HepG2 (cell line): ENCODE results near the gene NRAP. TPM values are rescaled to one million over a fixed set of nuclear protein-coding genes. Genes with fewer than 3 reads are reported as not detected.
A peak's percentile ranks its signal among the peaks of the same experiment; 100 is the strongest.

Source experiments
- ATM ChIP-seq: fragments of 450-650 bp; IDR thresholded peaks from 2 replicates; pipeline ENCODE4 v1.7.1; 2017; ENCODE audit warnings: mild to moderate bottlenecking, borderline replicate concordance
- CBX2 ChIP-seq, 2 experiments: fragments of 200-600 bp in 1 of 2; sonication (generic); formaldehyde crosslinking in 1 of 2; IDR thresholded peaks; 2 replicates each; pipeline versions ENCODE4 v1.7.0 to v1.8.1; 2018 to 2022; ENCODE audit warnings: low read depth in 2 of 2, low read length in 1 of 2, mild to moderate bottlenecking in 1 of 2, missing genetic modification reagents in 1 of 2
- CCAR2 ChIP-seq: fragments of 200-400 bp; formaldehyde crosslinking; optimal IDR thresholded peaks from 2 replicates; pipeline ENCODE3; 2018; ENCODE audit warnings: low read depth, mild to moderate bottlenecking, low read length, moderate library complexity
- CENPBD1 ChIP-seq: sonication (generic); formaldehyde crosslinking; IDR thresholded peaks from 2 replicates; pipeline ENCODE4 v1.8.0; 2022; ENCODE audit warnings: missing genetic modification reagents, low read depth, mild to moderate bottlenecking, borderline replicate concordance
- ELF4 ChIP-seq: sonication (generic); formaldehyde crosslinking; IDR thresholded peaks from 2 replicates; pipeline ENCODE4 v1.5.0; 2020; ENCODE audit warnings: missing genetic modification reagents, mild to moderate bottlenecking, moderate library complexity, borderline replicate concordance
- NR2C2 ChIP-seq: sonication (generic); formaldehyde crosslinking; IDR thresholded peaks from 2 replicates; pipeline ENCODE4 v1.4.0; 2020; ENCODE audit warnings: missing genetic modification reagents, mild to moderate bottlenecking, moderate library complexity, borderline replicate concordance
- ZNF251 ChIP-seq: sonication (generic); formaldehyde crosslinking; IDR thresholded peaks from 2 replicates; pipeline ENCODE4 v1.9.0; 2021; ENCODE audit warnings: mild to moderate bottlenecking, missing genetic modification reagents
- ZNF549 ChIP-seq: sonication (generic); formaldehyde crosslinking; IDR thresholded peaks from 2 replicates; pipeline ENCODE4 v1.5.0; 2020; ENCODE audit warnings: missing genetic modification reagents
- ZNF772 ChIP-seq: sonication (generic); formaldehyde crosslinking; IDR thresholded peaks from 2 replicates; pipeline ENCODE4 v1.5.0; 2020; ENCODE audit warnings: mild to moderate bottlenecking, missing genetic modification reagents
- polyA plus RNA-seq, 8 experiments: library from polyadenylated mRNA; depleted of rRNA in 3 of 8; stranded (reverse) in 7 of 8; unstranded in 1 of 8; fragments of >200 nt; fragmentation: Illumina TruSeq in 4 of 8; extraction: Trizol in 4 of 8; gene quantifications; 2 replicates each; pipeline versions ENCODE4 v1.2.1 to v1.2.3, GENCODE V29; 2011 to 2016; ENCODE audit warnings: low read depth in 4 of 8, missing spikeins in 1 of 8, mixed read lengths in 1 of 8; ENCODE audit not compliant: insufficient read depth in 1 of 8
- total RNA-seq, 5 experiments: library from RNA; depleted of rRNA; stranded (reverse); fragments of >200 nt; fragmentation: Illumina TruSeq; extraction: Trizol; gene quantifications; 2 replicates each; pipeline ENCODE4 v1.2.3, GENCODE V29; 2016; ENCODE audit warnings: low read depth in 1 of 5
- TF ChIP-seq, protein P1 (sequence below), 2 experiments: sonication (generic) in 1 of 2; formaldehyde crosslinking in 1 of 2; IDR thresholded peaks; 2 replicates each; pipeline versions ENCODE4 v1.6.1 to v1.9.0; 2014 to 2022; ENCODE audit warnings: antibody characterized with exemption in 1 of 2, borderline replicate concordance in 1 of 2, inconsistent platforms in 1 of 2, low read depth in 1 of 2, missing genetic modification reagents in 1 of 2
- TF ChIP-seq, protein P2 (sequence below): sonication (generic); formaldehyde crosslinking; IDR thresholded peaks from 2 replicates; pipeline ENCODE4 v1.4.0; 2020; ENCODE audit warnings: missing genetic modification reagents
- TF ChIP-seq, protein P3 (sequence below): sonication (generic); formaldehyde crosslinking; IDR thresholded peaks from 2 replicates; pipeline ENCODE4 v1.4.0; 2020; ENCODE audit warnings: missing genetic modification reagents, borderline replicate concordance
- TF ChIP-seq, protein P4 (sequence below): sonication (generic); formaldehyde crosslinking; IDR thresholded peaks from 2 replicates; pipeline ENCODE4 v1.9.0; 2021; ENCODE audit warnings: missing genetic modification reagents, borderline replicate concordance

Gene NRAP
- total and polyA plus RNA-seq, 2 of the 13 experiments (the other 11 are each of a cell fraction or from before 2014, with no cell fraction given): not detected

DNA sequence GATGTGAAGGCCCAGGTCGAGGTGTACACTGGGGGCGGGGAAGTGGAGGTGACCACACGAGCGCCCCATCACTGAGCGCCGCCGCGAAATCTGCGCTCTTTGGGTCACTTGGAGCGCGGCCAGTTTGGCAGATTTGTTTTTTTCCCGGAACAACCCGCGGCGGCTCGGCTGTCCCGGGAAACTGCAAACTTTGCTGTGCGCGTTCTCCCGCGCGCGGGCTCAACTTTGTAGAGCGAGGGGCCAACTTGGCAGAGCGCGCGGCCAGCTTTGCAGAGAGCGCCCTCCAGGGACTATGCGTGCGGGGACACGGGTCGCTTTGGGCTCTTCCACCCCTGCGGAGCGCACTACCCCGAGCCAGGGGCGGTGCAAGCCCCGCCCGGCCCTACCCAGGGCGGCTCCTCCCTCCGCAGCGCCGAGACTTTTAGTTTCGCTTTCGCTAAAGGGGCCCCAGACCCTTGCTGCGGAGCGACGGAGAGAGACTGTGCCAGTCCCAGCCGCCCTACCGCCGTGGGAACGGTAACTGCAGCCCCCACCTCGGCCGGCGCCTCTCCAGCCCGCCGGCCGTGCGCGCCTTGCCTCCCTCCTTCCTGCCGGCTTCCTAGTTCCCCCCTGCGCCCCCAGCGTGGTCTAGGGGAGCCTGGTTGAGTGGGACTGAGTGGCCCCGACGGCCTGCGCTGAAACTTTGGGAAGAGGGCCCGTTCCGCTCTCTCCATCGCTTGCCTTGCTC, 15.8 kb upstream of the NRAP start, which contains the start of gene CASP7 (continued):
- TF ChIP-seq ZNF549 (CRISPR knock-in tag) (no peak), ZNF251 (no peak), CCAR2 (no peak), ATM (no peak), NR2C2 (no peak), ELF4 (CRISPR knock-in tag) (no peak), ZNF772 (CRISPR knock-in tag) (peak; percentile 66; the same call in 1 of the 2 replicates), CENPBD1 (CRISPR knock-in tag) (no peak; the same call in 1 of the 2 replicates), CBX2 (IDR thresholded peaks at IDR 0.05; ENCODE audit: low read depth, low read length) (no peak), CBX2 (CRISPR knock-in tag; IDR thresholded peaks at IDR 0.05; ENCODE audit: low read depth) (no peak)
- TF ChIP-seq, protein P1, sequence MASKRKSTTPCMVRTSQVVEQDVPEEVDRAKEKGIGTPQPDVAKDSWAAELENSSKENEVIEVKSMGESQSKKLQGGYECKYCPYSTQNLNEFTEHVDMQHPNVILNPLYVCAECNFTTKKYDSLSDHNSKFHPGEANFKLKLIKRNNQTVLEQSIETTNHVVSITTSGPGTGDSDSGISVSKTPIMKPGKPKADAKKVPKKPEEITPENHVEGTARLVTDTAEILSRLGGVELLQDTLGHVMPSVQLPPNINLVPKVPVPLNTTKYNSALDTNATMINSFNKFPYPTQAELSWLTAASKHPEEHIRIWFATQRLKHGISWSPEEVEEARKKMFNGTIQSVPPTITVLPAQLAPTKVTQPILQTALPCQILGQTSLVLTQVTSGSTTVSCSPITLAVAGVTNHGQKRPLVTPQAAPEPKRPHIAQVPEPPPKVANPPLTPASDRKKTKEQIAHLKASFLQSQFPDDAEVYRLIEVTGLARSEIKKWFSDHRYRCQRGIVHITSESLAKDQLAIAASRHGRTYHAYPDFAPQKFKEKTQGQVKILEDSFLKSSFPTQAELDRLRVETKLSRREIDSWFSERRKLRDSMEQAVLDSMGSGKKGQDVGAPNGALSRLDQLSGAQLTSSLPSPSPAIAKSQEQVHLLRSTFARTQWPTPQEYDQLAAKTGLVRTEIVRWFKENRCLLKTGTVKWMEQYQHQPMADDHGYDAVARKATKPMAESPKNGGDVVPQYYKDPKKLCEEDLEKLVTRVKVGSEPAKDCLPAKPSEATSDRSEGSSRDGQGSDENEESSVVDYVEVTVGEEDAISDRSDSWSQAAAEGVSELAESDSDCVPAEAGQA (IDR thresholded peaks at IDR 0.05; ENCODE audit: low read depth): no peak
- TF ChIP-seq, protein P1 (CRISPR knock-in tag; IDR thresholded peaks at IDR 0.05; ENCODE audit: borderline replicate concordance): no peak
- TF ChIP-seq, protein P2, sequence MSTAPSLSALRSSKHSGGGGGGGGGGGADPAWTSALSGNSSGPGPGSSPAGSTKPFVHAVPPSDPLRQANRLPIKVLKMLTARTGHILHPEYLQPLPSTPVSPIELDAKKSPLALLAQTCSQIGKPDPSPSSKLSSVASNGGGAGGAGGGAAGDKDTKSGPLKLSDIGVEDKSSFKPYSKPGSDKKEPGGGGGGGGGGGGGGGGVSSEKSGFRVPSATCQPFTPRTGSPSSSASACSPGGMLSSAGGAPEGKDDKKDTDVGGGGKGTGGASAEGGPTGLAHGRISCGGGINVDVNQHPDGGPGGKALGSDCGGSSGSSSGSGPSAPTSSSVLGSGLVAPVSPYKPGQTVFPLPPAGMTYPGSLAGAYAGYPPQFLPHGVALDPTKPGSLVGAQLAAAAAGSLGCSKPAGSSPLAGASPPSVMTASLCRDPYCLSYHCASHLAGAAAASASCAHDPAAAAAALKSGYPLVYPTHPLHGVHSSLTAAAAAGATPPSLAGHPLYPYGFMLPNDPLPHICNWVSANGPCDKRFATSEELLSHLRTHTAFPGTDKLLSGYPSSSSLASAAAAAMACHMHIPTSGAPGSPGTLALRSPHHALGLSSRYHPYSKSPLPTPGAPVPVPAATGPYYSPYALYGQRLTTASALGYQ: no peak
- TF ChIP-seq, protein P3, sequence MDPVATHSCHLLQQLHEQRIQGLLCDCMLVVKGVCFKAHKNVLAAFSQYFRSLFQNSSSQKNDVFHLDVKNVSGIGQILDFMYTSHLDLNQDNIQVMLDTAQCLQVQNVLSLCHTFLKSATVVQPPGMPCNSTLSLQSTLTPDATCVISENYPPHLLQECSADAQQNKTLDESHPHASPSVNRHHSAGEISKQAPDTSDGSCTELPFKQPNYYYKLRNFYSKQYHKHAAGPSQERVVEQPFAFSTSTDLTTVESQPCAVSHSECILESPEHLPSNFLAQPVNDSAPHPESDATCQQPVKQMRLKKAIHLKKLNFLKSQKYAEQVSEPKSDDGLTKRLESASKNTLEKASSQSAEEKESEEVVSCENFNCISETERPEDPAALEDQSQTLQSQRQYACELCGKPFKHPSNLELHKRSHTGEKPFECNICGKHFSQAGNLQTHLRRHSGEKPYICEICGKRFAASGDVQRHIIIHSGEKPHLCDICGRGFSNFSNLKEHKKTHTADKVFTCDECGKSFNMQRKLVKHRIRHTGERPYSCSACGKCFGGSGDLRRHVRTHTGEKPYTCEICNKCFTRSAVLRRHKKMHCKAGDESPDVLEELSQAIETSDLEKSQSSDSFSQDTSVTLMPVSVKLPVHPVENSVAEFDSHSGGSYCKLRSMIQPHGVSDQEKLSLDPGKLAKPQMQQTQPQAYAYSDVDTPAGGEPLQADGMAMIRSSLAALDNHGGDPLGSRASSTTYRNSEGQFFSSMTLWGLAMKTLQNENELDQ: no peak
- TF ChIP-seq, protein P4, sequence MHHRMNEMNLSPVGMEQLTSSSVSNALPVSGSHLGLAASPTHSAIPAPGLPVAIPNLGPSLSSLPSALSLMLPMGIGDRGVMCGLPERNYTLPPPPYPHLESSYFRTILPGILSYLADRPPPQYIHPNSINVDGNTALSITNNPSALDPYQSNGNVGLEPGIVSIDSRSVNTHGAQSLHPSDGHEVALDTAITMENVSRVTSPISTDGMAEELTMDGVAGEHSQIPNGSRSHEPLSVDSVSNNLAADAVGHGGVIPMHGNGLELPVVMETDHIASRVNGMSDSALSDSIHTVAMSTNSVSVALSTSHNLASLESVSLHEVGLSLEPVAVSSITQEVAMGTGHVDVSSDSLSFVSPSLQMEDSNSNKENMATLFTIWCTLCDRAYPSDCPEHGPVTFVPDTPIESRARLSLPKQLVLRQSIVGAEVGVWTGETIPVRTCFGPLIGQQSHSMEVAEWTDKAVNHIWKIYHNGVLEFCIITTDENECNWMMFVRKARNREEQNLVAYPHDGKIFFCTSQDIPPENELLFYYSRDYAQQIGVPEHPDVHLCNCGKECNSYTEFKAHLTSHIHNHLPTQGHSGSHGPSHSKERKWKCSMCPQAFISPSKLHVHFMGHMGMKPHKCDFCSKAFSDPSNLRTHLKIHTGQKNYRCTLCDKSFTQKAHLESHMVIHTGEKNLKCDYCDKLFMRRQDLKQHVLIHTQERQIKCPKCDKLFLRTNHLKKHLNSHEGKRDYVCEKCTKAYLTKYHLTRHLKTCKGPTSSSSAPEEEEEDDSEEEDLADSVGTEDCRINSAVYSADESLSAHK (CRISPR knock-in tag): no peak
